C4-2B (cell line): ENCODE measurements around the gene WWTR1.

Experiments used
- ZFX ChIP-seq: fragments of 450-650 bp; IDR thresholded peaks from 2 replicates; pipeline ENCODE4 v1.6.1; 2017
- TF ChIP-seq, protein P1 (sequence below): fragments of 450-650 bp; conservative IDR thresholded peaks from 2 replicates; pipeline ENCODE4 v1.5.1; 2017; ENCODE audit warnings: mild to moderate bottlenecking

DNA sequence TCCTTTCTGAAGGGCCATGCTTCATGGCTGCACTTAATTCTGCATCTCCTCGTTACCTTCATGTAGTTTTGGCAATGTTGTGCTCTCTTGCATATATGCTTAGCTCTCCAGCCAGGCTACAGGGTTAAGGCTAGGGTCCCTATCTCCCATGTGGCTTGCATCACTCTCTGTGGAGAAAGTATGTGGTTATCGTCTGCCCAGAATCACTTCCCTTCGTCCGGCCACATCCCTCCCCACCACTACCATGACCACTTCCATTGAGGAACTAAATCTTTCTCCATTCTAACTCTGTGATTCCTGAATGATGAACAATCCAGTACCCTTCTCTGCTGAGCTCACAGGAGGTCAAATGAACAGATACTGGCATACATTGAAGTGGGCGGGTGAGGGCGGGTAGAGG, 34.0 kb downstream of the WWTR1 start:
- TF ChIP-seq, protein P1, sequence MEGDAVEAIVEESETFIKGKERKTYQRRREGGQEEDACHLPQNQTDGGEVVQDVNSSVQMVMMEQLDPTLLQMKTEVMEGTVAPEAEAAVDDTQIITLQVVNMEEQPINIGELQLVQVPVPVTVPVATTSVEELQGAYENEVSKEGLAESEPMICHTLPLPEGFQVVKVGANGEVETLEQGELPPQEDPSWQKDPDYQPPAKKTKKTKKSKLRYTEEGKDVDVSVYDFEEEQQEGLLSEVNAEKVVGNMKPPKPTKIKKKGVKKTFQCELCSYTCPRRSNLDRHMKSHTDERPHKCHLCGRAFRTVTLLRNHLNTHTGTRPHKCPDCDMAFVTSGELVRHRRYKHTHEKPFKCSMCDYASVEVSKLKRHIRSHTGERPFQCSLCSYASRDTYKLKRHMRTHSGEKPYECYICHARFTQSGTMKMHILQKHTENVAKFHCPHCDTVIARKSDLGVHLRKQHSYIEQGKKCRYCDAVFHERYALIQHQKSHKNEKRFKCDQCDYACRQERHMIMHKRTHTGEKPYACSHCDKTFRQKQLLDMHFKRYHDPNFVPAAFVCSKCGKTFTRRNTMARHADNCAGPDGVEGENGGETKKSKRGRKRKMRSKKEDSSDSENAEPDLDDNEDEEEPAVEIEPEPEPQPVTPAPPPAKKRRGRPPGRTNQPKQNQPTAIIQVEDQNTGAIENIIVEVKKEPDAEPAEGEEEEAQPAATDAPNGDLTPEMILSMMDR, result no peak
- TF ChIP-seq ZFX, result no peak
